ENCODE data around the gene HDHD2.

HDHD2 gene

GRCh38 chr18:47149457-47150028 lies 757 bp downstream of the HDHD2 start:
- in situ Hi-C loops (cut with MboI; ENCODE audit: low sequenced_read_pairs) = no loop called here

- in situ Hi-C loops (cut with MboI; ENCODE audit: low sequenced_read_pairs) = no loop called here
These were observed 4.1 kb downstream of the HDHD2 start for GRCh38 chr18:47146206-47146605.

DNA sequence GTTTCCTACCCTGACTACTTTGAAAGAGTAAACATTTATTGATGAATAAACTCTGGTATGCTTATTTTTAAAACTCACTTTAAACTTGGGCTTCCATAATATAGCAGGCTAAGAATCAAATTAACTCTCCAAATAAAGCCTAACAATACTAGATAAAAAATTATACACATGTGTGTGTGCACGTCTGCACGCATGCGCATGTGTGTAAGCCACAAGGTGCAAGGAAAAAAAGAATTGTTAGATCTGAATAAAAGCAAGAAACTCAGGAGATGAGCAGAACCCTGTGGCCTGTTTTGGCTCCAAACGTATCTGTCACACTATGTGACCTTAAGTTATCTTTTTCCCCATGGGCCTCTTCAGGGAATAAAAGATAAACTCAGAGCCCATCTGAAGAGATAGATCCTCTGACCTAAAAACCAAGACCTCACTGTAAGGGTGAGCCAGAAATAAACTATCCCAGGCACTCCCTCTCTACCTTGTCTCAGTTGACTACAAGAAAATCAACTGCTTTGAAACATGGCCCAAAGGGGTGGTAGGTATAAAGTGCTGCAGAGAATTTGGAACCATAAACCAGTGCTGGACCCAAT lies 6.3 kb downstream of the HDHD2 start:
- in situ Hi-C loops (cut with MboI; ENCODE audit: low sequenced_read_pairs) = no loop called here

GRCh38 chr18:47143153-47143552 lies 7.1 kb downstream of the HDHD2 start:
- in situ Hi-C loops (cut with MboI; ENCODE audit: low sequenced_read_pairs) = no loop called here

DNA sequence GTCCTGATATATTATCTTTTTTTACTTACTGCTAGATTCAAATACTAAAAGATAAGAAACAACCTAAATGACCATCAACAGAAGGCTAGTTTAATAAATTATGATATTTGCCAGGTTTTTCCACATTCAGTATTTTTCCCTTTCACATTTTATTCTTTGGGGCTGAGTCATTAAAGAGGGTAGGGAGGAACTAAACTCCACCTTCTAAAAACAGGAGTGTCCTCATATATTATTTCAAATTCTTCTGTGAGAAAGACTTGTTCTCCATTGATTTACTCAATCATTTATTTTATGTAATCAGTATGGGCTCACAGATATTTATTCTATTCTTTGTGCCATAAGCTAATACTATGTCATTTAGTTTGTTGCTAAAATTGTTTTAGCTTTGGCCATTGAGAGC lies 9.0 kb downstream of the HDHD2 start:
- in situ Hi-C loops (cut with MboI; ENCODE audit: low sequenced_read_pairs) = no loop called here

DNA sequence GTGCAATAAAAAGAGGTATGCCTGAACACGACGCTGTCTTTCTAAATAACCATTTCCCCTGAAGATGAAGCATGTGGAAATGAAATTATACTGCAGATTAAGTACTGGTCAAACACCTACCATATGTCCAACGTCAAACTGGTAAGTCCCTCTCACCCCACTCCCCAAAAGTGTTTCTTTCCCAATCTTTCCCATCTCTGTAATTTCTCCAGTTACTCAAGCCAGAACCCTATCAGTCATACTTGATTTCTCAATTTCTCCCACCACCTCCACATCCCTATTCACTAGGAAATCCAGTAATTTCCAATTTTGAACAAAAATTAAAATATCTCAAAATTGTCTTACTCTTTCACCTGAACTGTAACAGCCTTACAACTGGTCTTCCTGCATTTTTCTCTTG lies 29.2 kb downstream of the HDHD2 start:
- in situ Hi-C loops (cut with MboI; ENCODE audit: low sequenced_read_pairs) = no loop called here

GRCh38 chr18:47120428-47120827 lies 29.9 kb downstream of the HDHD2 start:
- in situ Hi-C loops (cut with MboI; ENCODE audit: low sequenced_read_pairs) = no loop called here

DNA sequence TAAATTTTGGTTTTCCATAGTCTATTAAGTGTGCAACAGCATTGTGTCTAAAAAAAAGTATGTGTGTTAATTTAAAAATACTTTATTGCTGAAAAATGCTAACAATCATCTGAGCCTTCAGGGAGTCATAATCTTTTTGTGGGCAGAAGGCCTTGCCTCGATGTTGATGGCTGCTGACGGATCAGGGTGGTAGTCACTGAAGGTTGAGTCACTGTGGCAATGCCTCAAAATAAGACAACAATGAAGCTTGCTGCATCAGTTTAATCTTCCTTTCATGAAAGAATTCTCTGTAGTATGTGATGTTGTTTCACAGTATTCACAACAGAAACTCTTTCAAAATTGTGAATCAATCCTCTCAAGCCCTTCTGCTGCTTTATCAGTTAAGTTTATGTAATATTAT lies 31.3 kb downstream of the HDHD2 start:
- in situ Hi-C loops (cut with MboI; ENCODE audit: low sequenced_read_pairs) = no loop called here

DNA sequence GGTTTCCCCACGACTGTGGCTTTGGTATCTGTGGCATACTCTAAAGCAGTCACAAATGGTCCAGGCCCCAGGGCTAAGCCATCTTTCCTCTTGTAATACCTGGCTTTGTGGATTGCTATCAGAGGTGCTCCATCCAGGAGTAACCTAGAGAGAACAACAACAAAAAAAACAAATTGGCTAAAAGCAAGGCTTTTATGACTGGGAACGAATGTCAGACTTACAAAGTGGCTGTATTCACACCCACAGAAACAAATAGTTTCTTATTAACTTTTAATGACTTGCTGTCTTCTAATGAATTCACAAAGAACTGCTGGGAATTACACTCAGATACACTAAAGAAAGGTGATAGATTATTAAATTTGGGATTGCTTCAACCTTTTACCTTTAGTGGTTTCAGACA lies 35.1 kb downstream of the HDHD2 start:
- in situ Hi-C loops (cut with MboI; ENCODE audit: low sequenced_read_pairs) = no loop called here

- in situ Hi-C loops (cut with MboI; ENCODE audit: low sequenced_read_pairs) = no loop called here
These were observed 36.3 kb downstream of the HDHD2 start for GRCh38 chr18:47113796-47114540.

- in situ Hi-C loops (cut with MboI; ENCODE audit: low sequenced_read_pairs) = no loop called here
These were observed 39.6 kb downstream of the HDHD2 start for GRCh38 chr18:47110492-47111274.

- in situ Hi-C loops (cut with MboI; ENCODE audit: low sequenced_read_pairs) = no loop called here
These were observed 40.6 kb downstream of the HDHD2 start for GRCh38 chr18:47109720-47110119.

GRCh38 chr18:47108998-47109405 lies 41.3 kb downstream of the HDHD2 start:
- in situ Hi-C loops (cut with MboI; ENCODE audit: low sequenced_read_pairs) = no loop called here

DNA sequence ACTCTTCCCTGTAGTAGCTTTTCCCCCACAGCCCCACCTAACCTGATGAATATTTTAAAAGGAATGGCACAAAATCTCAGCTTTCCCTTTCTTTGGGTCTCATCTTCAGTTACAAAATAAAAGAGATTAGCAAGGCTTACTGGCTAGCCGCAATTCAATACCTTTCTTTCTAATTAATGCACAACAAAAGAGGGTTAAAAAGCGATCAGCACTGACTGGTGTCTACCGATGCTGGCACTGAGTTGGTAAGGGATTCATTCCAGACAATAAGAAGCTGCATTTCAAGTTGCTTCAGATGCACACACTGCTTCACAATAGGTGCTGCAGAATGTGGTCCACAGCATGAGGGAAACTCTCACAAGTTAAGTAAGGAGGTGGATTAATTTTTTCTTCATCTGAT lies 41.9 kb downstream of the HDHD2 start:
- in situ Hi-C loops (cut with MboI; ENCODE audit: low sequenced_read_pairs) = no loop called here

DNA sequence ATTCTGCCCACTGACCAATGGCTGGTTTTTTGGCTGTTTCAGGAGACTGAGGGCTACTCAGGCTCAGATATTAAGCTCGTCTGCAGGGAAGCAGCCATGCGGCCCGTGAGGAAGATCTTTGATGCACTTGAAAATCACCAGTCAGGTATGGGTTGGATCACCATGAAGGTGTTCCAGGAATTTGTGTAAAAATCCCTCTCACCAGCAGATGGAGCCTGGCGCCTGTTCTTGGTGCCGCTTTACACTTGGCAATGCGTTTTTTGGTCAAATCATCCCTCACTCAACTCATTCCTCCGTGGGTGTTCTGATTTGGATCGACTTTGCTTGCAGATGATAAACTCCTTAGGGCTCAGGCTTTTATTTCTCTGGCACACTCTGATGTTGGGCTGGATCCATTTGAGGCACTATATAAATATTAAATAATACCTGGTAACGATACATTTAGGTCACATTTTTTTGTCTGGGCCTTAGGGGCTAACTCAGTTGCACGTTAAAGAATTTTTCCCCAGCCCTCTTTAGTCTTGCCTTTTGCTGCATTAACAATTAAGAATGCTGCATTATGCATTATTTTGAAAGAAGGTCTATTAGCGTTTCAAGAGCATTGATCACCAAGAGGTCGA lies 50.0 kb downstream of the HDHD2 start:
- in situ Hi-C loops (cut with MboI; ENCODE audit: low sequenced_read_pairs) = no loop called here

DNA sequence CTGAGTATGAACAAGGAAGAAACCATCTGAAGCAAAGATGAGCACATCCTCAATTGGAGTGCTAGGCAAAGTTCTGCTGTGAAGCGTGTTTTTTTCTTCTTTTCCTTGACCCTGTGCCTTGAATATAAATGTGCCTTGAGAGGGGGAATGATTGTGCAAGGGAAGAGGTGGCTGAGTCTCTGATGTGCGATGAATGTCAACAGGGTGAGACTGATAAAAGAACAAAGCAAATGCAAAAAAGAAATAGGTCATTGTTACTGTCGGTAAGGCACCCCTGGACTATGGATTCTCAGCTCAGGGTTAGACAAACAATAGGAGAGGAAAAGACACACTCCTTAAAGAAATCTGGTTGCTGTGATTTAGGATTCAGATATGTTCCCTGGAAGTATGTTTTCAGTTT lies 54.5 kb downstream of the HDHD2 start:
- in situ Hi-C loops (cut with MboI; ENCODE audit: low sequenced_read_pairs) = no loop called here

DNA sequence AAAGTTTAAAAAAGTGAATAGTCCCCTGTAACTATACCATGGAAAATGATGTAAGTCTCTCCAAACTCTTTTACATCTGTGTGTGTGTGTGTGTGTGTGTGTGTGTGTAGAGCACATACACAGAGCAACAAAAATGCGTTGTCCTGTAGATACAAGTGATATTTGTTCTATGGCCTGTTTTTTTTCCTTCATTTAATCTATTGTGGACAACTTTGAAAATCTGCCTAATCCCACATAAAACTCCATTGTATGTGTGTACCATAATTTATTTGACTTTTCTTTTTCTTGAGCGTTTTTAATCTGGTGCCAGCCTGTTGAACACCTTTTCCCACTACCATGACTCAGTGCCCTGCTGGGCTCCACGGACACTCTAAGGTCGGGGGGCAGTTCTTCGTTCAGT lies 62.6 kb downstream of the HDHD2 start:
- in situ Hi-C loops (cut with MboI; ENCODE audit: low sequenced_read_pairs) = no loop called here

DNA sequence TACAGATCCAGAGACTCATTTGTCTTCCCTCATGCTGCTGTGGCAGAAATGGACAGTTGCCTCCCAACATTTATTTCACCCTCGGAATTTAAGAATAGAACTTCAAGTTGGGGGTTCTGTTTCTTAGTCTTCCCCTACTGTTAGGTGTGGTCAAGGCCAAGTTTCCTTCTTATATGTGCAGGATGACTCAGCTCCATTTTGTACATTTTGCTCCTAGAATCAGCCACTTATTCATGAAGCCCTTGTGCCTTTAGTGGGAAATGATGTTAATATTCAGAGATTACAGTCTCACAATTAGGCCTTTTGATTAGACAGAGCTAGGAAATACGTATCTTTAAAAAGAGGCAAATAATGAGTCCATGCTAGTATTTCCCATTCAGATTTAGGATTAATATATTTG lies 68.7 kb downstream of the HDHD2 start:
- in situ Hi-C loops (cut with MboI; ENCODE audit: low sequenced_read_pairs) = no loop called here

- in situ Hi-C loops (cut with MboI; ENCODE audit: low sequenced_read_pairs) = no loop called here
These were observed 69.4 kb downstream of the HDHD2 start for GRCh38 chr18:47080872-47081271.

GRCh38 chr18:47077111-47077510 lies 73.2 kb downstream of the HDHD2 start:
- in situ Hi-C loops (cut with MboI; ENCODE audit: low sequenced_read_pairs) = no loop called here
